Spleen (tissue), 11 donors: ENCODE results near the gene EDDM3A. TPM values are rescaled to one million over a fixed set of nuclear protein-coding genes. Genes with fewer than 3 reads are reported as not detected.
A peak's percentile ranks its signal among the peaks of the same experiment; 100 is the strongest.

ENCODE experiments used
- DNase-seq: peaks from one replicate; pipeline ENCODE4 v3.0.0-alpha.2; 2020
- H3K27ac ChIP-seq, 8 donors: fragments of 200-600 bp; sonication (generic) in 7 of 8; 1 replicate in 4 of 8; 2 replicates in 4 of 8; pipeline versions ENCODE4 v1.5.0 to v1.8.0; 2016 to 2021; ENCODE audit warnings: inconsistent platforms in 4 of 8, mild to moderate bottlenecking in 4 of 8, moderate library complexity in 1 of 8
- H3K27me3 ChIP-seq, 7 donors: fragments of 200-600 bp; sonication (generic) in 6 of 7; replicated peaks in 1 of 7; 1 replicate in 4 of 7; 2 replicates in 3 of 7; pipeline versions ENCODE4 v1.5.0 to v1.8.0; 2016 to 2021; ENCODE audit warnings: inconsistent platforms in 3 of 7, mild to moderate bottlenecking in 1 of 7
- H3K36me3 ChIP-seq, 6 donors: fragments of 200-600 bp; sonication (generic) in 5 of 6; 1 replicate in 4 of 6; 2 replicates in 2 of 6; pipeline versions ENCODE4 v1.5.0 to v1.8.0; 2016 to 2021; ENCODE audit warnings: inconsistent platforms in 2 of 6
- H3K4me1 ChIP-seq, 6 donors: fragments of 200-600 bp; sonication (generic) in 5 of 6; 1 replicate in 3 of 6; 2 replicates in 3 of 6; pipeline versions ENCODE4 v1.5.0 to v1.8.0; 2016 to 2021; ENCODE audit warnings: inconsistent platforms in 3 of 6
- H3K4me3 ChIP-seq, 8 donors: fragments of 200-600 bp; sonication (generic) in 7 of 8; 1 replicate in 4 of 8; 2 replicates in 4 of 8; pipeline versions ENCODE4 v1.5.0 to v1.8.0; 2016 to 2021; ENCODE audit warnings: inconsistent platforms in 4 of 8, mild to moderate bottlenecking in 4 of 8, moderate library complexity in 2 of 8
- H3K9me3 ChIP-seq, 8 donors: fragments of 200-600 bp; sonication (generic) in 7 of 8; 1 replicate in 4 of 8; 2 replicates in 4 of 8; pipeline versions ENCODE4 v1.5.0 to v1.8.0; 2016 to 2021; ENCODE audit warnings: inconsistent platforms in 4 of 8
- CTCF ChIP-seq, 11 experiments: fragments of 200-600 bp in 7 of 11; fragments of 450-650 bp in 4 of 11; sonication (generic) in 4 of 11; IDR thresholded peaks in 8 of 11; conservative IDR thresholded peaks in 3 of 11; 1 replicate in 7 of 11; 2 replicates in 4 of 11; pipeline versions ENCODE4 v1.4.0 to v1.8.0; 2016 to 2021; ENCODE audit warnings: antibody characterized with exemption in 11 of 11, inconsistent platforms in 4 of 11, mild to moderate bottlenecking in 1 of 11
- POLR2A ChIP-seq, 3 donors: fragments of 450-650 bp; IDR thresholded peaks; one replicate each; pipeline ENCODE4 v1.5.1; 2017; ENCODE audit warnings: antibody characterized with exemption in 3 of 3, mild to moderate bottlenecking in 1 of 3
- POLR2AphosphoS5 ChIP-seq, 3 donors: sonication (generic); formaldehyde crosslinking; IDR thresholded peaks; one replicate each; pipeline ENCODE4 v1.5.1; 2017; ENCODE audit warnings: antibody characterized with exemption in 3 of 3
- WGBS, 5 donors: extraction: QIAGEN DNeasy Blood & Tissue Kit in 3 of 5; methylation state at CpG; one replicate each; pipeline versions ENCODE4 v1.1.5 to v1.1.7; 2013 to 2018; 5-methylcytosine and 5-hydroxymethylcytosine counted together
- intact Hi-C: fragments of 100-400 bp; cut with DNase I; formaldehyde crosslinking; loops from one replicate; pipeline ENCODE4 v1.15.0; 2023; ENCODE audit warnings: low total_unique reads
- polyA plus RNA-seq, 3 donors: library from polyadenylated mRNA; stranded (reverse); fragments of 200-250 nt; gene quantifications; one replicate each; pipeline ENCODE4 v1.2.1, GENCODE V29; 2013
- total RNA-seq, 7 donors: library from RNA; depleted of rRNA in 3 of 7; stranded (reverse); fragments of >200 nt in 3 of 7; fragmentation: NEBNext Ultra II Directional in 4 of 7; extraction: Animal tissue kit (Norgen Biotek cat#: 25700) in 4 of 7; gene quantifications; one replicate each; pipeline versions ENCODE4 v1.1.0 to v1.2.1, GENCODE V29; 2016 to 2021
- donor health status: healthy with polysubstance abuse.
- donor health status: DM: no; HTN: no; CAD: no; lungs with moderate emphysema.
- donor health status: DM: no; HTN: no; CAD: no.
- donor health status: Bipolar disorder and iron deficiency.
- donor health status: healthy.
- donor health status: DM: no; HTN: no; CAD: no.
- donor health status: DM: yes; HTN: yes; CAD: no.

The EDDM3A gene
- total and polyA plus RNA-seq, 10 donors, result 0.24 TPM; not detected in 9

DNA sequence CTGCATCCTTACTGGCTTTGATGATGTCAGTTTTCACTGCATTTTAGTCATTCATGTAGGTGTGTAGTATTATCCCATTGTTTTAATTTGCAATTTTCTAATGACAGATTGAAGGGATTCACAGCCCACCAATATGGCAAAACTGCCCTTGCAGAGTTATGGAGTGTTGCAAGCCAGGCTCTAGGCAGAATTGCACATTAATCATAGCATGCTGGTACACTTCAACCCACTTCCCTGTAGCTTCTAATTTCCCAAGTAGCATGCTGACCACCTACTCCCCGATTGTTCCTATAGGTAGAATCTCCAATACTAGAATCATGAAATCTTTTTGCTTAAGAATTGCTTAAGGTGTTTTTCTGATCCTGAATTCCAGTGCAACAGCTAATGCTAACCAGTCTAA is 30.2 kb downstream of the EDDM3A start:
- TF ChIP-seq CTCF (IDR thresholded peaks at IDR 0.05 in 8 of 11, conservative IDR thresholded peaks at IDR 0.05 in 3 of 11), result no peak
- no peak for TF ChIP-seq POLR2AphosphoS5 (IDR thresholded peaks at IDR 0.05)
- no peak for TF ChIP-seq POLR2A (IDR thresholded peaks at IDR 0.05)
- Histone ChIP-seq H3K4me1 (peaks cover 0 to 12% (median 11%) of the 10 kb centered on the region in 6 donors), H3K27ac (no peak overlapping the region), H3K36me3 (no peaks in the 10 kb centered on the region), H3K9me3 (no peaks in the 10 kb centered on the region), H3K4me3 (no peak overlapping the region), H3K27me3 (no peaks in the 10 kb centered on the region)
- intact Hi-C loops, result no loop called here
- 51 to 80% (median 69%) methylated on average over 1 of the region's 1 CpG for WGBS, 5 donors
- DNase-seq, result no peak

GRCh38 chr14:20781803-20782202 is 36.1 kb downstream of the EDDM3A start:
- TF ChIP-seq POLR2AphosphoS5 (IDR thresholded peaks at IDR 0.05), result no peak
- no peak for TF ChIP-seq POLR2A (IDR thresholded peaks at IDR 0.05)
- no peaks in the 10 kb centered on the region for H3K9me3 ChIP-seq
- peak overlapping the region in 7 of 8 donors; percentile 17 to 69 (median 40) for H3K4me3 ChIP-seq
- intact Hi-C loops, result no loop called here
- no peaks in the 10 kb centered on the region for H3K27me3 ChIP-seq
- no peak for DNase-seq
- peaks cover 0 to 13% (median 0%) of the 10 kb centered on the region in 6 donors for H3K36me3 ChIP-seq
- WGBS, 5 donors, result 8 to 21% (median 13%) methylated on average over 4 of the region's 4 CpGs
- peaks cover 11 to 69% (median 41%) of the 10 kb centered on the region in 6 donors for H3K4me1 ChIP-seq
- H3K27ac ChIP-seq, result peak overlapping the region; percentile 36 to 93 (median 86)

DNA sequence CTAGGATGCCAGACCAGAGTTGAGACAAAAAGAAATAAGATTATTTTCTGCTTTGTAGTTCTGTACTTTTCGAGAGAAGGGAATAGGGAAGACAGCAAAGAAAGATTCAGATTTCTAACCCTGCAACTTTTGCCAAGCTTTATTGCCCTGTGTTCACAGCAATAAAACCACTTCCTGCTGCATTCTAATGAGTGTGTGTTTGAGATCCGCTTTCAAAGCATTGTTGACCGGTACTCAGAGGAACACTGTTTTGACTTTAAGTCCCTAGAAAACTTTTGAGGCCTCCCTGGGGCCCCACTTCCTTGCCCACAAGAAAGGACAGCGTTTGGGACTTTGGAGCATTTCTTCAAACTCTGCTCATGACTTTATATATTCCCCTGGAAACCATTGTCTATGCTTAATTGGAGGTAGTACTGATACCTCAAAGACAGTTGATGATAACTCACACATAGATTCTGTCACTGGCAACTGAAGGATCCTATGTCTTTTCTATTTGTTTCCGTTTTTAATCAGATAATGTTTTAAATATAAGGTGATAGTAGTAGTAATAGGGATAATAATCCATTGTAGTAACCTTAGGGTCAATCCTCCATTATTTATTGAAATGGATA is 36.7 kb downstream of the EDDM3A start:
- H3K9me3 ChIP-seq, result no peaks in the 10 kb centered on the region
- peaks cover 11 to 75% (median 44%) of the 10 kb centered on the region in 6 donors for H3K4me1 ChIP-seq
- DNase-seq, result no peak
- WGBS, 5 donors, result 1 to 7% (median 3%) methylated on average over 5 of the region's 5 CpGs
- peak in 1 of 11 experiments; percentile 4 for TF ChIP-seq CTCF (IDR thresholded peaks at IDR 0.05 in 8 of 11, conservative IDR thresholded peaks at IDR 0.05 in 3 of 11)
- peak in 1 of 3 donors; percentile 31 for TF ChIP-seq POLR2A (IDR thresholded peaks at IDR 0.05)
- TF ChIP-seq POLR2AphosphoS5 (IDR thresholded peaks at IDR 0.05), result peak in 1 of 3 donors; percentile 71
- H3K36me3 ChIP-seq, result peaks cover 0 to 13% (median 0%) of the 10 kb centered on the region in 6 donors
- H3K4me3 ChIP-seq, result peak overlapping the region in 7 of 8 donors; percentile 17 to 69 (median 40)
- no peaks in the 10 kb centered on the region for H3K27me3 ChIP-seq
- intact Hi-C loops, result no loop called here
- H3K27ac ChIP-seq, result peak overlapping the region; percentile 36 to 93 (median 86)

DNA sequence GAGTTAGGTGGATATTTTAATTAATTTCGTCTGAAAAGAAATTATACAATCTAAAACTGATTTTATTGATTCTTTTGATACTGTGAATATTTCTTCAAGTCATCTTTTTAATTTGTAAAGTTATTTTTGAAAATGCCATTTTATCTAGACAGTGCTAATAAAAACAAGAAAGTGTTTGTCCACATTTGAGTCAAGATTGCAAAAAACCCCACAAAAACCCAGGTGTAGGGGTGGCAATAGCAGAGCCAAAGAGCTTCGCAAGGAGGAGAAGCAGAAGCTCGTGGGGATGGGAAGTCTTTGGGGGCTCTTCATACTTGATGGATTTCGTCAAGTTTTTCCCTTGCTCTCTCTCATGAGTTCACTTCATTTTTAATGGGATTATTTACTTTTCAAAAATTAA is 41.3 kb downstream of the EDDM3A start:
- H3K4me1 ChIP-seq, result peaks cover 4 to 87% (median 39%) of the 10 kb centered on the region in 6 donors
- no peak for DNase-seq
- peak overlapping the region in 2 of 8 donors; percentile 57 to 69 for H3K27ac ChIP-seq
- intact Hi-C loops, result no loop called here
- WGBS, 5 donors, result 49 to 64% (median 51%) methylated on average over 4 of the region's 4 CpGs
- TF ChIP-seq CTCF (IDR thresholded peaks at IDR 0.05 in 8 of 11, conservative IDR thresholded peaks at IDR 0.05 in 3 of 11) (no peak), POLR2A (IDR thresholded peaks at IDR 0.05) (no peak), POLR2AphosphoS5 (IDR thresholded peaks at IDR 0.05) (no peak)
- no peak overlapping the region for H3K4me3 ChIP-seq
- H3K27me3 ChIP-seq, result no peaks in the 10 kb centered on the region
- H3K36me3 ChIP-seq, result peaks cover 0 to 13% (median 0%) of the 10 kb centered on the region in 6 donors
- no peaks in the 10 kb centered on the region for H3K9me3 ChIP-seq
